HepG2 (cell line): ENCODE results near the gene PIM3. TPM values are rescaled to one million over a fixed set of nuclear protein-coding genes. Genes with fewer than 3 reads are reported as not detected.

Source experiments
- FOXK1 ChIP-seq: sonication (generic); formaldehyde crosslinking; IDR thresholded peaks from 2 replicates; pipeline ENCODE4 v1.4.0; 2020; ENCODE audit warnings: low read depth, missing genetic modification reagents, borderline replicate concordance
- LCORL ChIP-seq, 2 experiments: fragments of 450-650 bp in 1 of 2; sonication (generic) in 1 of 2; formaldehyde crosslinking in 1 of 2; IDR thresholded peaks; 2 replicates each; pipeline versions ENCODE4 v1.5.0 to v1.6.1; 2017 to 2020; ENCODE audit warnings: antibody characterized with exemption in 1 of 2, missing genetic modification reagents in 1 of 2
- MAF1 ChIP-seq: sonication (generic); formaldehyde crosslinking; IDR thresholded peaks from 2 replicates; pipeline ENCODE4 v1.5.0; 2020; ENCODE audit warnings: missing genetic modification reagents, borderline replicate concordance
- POLR2A ChIP-seq, 2 experiments: IDR thresholded peaks; 2 replicates each; pipeline ENCODE4 v1.6.1; 2011; ENCODE audit warnings: low read depth in 2 of 2, low read length in 2 of 2, mild to moderate bottlenecking in 1 of 2, moderate library complexity in 1 of 2; ENCODE audit not compliant: insufficient read depth in 1 of 2
- SIN3A ChIP-seq: IDR thresholded peaks from 2 replicates; pipeline ENCODE4 v1.6.1; 2011; ENCODE audit warnings: low read depth, mild to moderate bottlenecking, control low read depth, low read length, borderline replicate concordance
- ZBTB7B ChIP-seq: sonication (generic); formaldehyde crosslinking; IDR thresholded peaks from 2 replicates; pipeline ENCODE4 v1.4.0; 2020; ENCODE audit warnings: missing genetic modification reagents
- ZNF138 ChIP-seq: sonication (generic); formaldehyde crosslinking; IDR thresholded peaks from 2 replicates; pipeline ENCODE4 v1.5.0; 2020; ENCODE audit warnings: mild to moderate bottlenecking, low read depth, missing genetic modification reagents
- ZNF251 ChIP-seq: sonication (generic); formaldehyde crosslinking; IDR thresholded peaks from 2 replicates; pipeline ENCODE4 v1.9.0; 2021; ENCODE audit warnings: mild to moderate bottlenecking, missing genetic modification reagents
- ZNF296 ChIP-seq: sonication (generic); formaldehyde crosslinking; conservative IDR thresholded peaks from 2 replicates; pipeline ENCODE4 v1.5.0; 2020; ENCODE audit warnings: mild to moderate bottlenecking, missing genetic modification reagents
- ZNF432 ChIP-seq: sonication (generic); formaldehyde crosslinking; IDR thresholded peaks from 2 replicates; pipeline ENCODE4 v1.5.0; 2020; ENCODE audit warnings: missing genetic modification reagents, mild to moderate bottlenecking, borderline replicate concordance
- polyA plus RNA-seq, 8 experiments: library from polyadenylated mRNA; depleted of rRNA in 3 of 8; stranded (reverse) in 7 of 8; unstranded in 1 of 8; fragments of >200 nt; fragmentation: Illumina TruSeq in 4 of 8; extraction: Trizol in 4 of 8; gene quantifications; 2 replicates each; pipeline versions ENCODE4 v1.2.1 to v1.2.3, GENCODE V29; 2011 to 2016; ENCODE audit warnings: low read depth in 4 of 8, missing spikeins in 1 of 8, mixed read lengths in 1 of 8; ENCODE audit not compliant: insufficient read depth in 1 of 8
- total RNA-seq, 5 experiments: library from RNA; depleted of rRNA; stranded (reverse); fragments of >200 nt; fragmentation: Illumina TruSeq; extraction: Trizol; gene quantifications; 2 replicates each; pipeline ENCODE4 v1.2.3, GENCODE V29; 2016; ENCODE audit warnings: low read depth in 1 of 5
- TF ChIP-seq, protein P1 (sequence below): IDR thresholded peaks from 2 replicates; pipeline ENCODE4 v1.6.1; 2018; ENCODE audit warnings: missing genetic modification reagents
- TF ChIP-seq, protein P2 (sequence below): IDR thresholded peaks from 2 replicates; pipeline ENCODE4 v1.6.1; 2012; ENCODE audit warnings: low read depth, low read length, improper control_type of control experiment
- TF ChIP-seq, protein P3 (sequence below): IDR thresholded peaks from 2 replicates; pipeline ENCODE4 v1.6.1; 2016; ENCODE audit warnings: mild to moderate bottlenecking
- TF ChIP-seq, protein P4 (sequence below): sonication (generic); formaldehyde crosslinking; IDR thresholded peaks from 2 replicates; pipeline ENCODE4 v1.5.1; 2020; ENCODE audit warnings: mild to moderate bottlenecking, moderate library complexity, missing genetic modification reagents
- TF ChIP-seq, protein P5 (sequence below): sonication (generic); formaldehyde crosslinking; IDR thresholded peaks from 2 replicates; pipeline ENCODE4 v1.5.0; 2020; ENCODE audit warnings: missing genetic modification reagents

The PIM3 gene
- total and polyA plus RNA-seq, 2 of the 13 experiments (the other 11 are each of a cell fraction or from before 2014, with no cell fraction given): 21.6 to 31.2 TPM

DNA sequence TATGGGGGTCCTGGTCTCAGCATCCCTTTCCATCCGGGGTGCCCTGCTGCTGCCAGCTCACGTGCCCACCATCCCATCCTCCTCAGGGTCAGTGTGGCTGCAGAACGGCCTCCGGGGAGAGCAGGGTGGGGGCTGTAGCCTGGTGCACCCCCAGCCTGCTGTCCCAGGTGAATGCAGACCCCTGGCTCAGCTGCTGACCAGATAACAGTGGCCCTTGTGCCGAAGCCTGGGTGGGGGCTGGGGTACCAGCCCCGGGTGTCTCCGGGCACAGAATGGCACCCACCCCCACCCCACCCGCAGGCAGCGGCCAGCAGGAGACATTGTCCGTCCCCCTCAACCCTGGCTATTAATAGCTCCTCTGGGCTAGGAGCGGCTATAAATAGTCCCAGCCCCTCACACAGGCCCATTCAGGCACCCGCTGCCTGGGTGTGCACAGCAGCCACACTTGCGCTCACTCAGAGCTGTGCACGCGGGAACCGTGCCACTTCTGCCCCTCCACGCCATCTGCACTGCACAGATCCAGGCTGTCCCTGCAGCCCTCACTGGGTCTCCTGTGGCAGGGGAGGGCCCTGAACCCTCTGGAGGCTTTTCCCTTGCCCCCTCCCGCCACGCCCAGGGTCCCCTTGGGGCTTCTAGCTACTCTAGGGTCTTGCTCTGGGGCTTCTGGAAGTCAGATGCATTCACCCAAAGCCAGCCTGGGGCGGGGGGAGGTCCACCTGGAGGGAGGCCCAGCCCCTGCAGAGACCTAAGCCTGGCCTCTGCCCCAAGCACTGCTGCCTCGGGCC is 23.4 kb upstream of the PIM3 start (continued):
- TF ChIP-seq POLR2A (IDR thresholded peaks at IDR 0.05; ENCODE audit: insufficient read depth in 1 of 2, low read depth in 2 of 2, low read length in 2 of 2): 0 out of 4 replicates have a peak, but pooled peaks of 1 of the 2 experiments have one; percentile 31
- TF ChIP-seq ZNF251 (CRISPR knock-in tag): no peak
- TF ChIP-seq, protein P1, sequence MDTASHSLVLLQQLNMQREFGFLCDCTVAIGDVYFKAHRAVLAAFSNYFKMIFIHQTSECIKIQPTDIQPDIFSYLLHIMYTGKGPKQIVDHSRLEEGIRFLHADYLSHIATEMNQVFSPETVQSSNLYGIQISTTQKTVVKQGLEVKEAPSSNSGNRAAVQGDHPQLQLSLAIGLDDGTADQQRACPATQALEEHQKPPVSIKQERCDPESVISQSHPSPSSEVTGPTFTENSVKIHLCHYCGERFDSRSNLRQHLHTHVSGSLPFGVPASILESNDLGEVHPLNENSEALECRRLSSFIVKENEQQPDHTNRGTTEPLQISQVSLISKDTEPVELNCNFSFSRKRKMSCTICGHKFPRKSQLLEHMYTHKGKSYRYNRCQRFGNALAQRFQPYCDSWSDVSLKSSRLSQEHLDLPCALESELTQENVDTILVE: no peak
- no peak for TF ChIP-seq FOXK1 (CRISPR knock-in tag)
- no peak for TF ChIP-seq MAF1 (CRISPR knock-in tag)
- TF ChIP-seq SIN3A: no peak
- TF ChIP-seq, protein P2, sequence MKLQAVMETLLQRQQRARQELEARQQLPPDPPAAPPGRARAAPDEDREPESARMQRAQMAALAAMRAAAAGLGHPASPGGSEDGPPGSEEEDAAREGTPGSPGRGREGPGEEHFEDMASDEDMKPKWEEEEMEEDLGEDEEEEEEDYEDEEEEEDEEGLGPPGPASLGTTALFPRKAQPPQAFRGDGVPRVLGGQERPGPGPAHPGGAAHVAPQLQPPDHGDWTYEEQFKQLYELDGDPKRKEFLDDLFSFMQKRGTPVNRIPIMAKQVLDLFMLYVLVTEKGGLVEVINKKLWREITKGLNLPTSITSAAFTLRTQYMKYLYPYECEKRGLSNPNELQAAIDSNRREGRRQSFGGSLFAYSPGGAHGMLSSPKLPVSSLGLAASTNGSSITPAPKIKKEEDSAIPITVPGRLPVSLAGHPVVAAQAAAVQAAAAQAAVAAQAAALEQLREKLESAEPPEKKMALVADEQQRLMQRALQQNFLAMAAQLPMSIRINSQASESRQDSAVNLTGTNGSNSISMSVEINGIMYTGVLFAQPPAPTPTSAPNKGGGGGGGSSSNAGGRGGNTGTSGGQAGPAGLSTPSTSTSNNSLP: no peak
- TF ChIP-seq ZNF296 (CRISPR knock-in tag): no peak
- no peak for TF ChIP-seq ZNF138 (CRISPR knock-in tag)
- TF ChIP-seq ZNF432: no peak
- TF ChIP-seq LCORL (IDR thresholded peaks at IDR 0.05): no peak
- TF ChIP-seq LCORL (CRISPR knock-in tag; IDR thresholded peaks at IDR 0.05): no peak
- TF ChIP-seq, protein P3, sequence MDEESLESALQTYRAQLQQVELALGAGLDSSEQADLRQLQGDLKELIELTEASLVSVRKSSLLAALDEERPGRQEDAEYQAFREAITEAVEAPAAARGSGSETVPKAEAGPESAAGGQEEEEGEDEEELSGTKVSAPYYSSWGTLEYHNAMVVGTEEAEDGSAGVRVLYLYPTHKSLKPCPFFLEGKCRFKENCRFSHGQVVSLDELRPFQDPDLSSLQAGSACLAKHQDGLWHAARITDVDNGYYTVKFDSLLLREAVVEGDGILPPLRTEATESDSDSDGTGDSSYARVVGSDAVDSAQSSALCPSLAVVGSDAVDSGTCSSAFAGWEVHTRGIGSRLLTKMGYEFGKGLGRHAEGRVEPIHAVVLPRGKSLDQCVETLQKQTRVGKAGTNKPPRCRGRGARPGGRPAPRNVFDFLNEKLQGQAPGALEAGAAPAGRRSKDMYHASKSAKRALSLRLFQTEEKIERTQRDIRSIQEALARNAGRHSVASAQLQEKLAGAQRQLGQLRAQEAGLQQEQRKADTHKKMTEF: no peak
- TF ChIP-seq, protein P4, sequence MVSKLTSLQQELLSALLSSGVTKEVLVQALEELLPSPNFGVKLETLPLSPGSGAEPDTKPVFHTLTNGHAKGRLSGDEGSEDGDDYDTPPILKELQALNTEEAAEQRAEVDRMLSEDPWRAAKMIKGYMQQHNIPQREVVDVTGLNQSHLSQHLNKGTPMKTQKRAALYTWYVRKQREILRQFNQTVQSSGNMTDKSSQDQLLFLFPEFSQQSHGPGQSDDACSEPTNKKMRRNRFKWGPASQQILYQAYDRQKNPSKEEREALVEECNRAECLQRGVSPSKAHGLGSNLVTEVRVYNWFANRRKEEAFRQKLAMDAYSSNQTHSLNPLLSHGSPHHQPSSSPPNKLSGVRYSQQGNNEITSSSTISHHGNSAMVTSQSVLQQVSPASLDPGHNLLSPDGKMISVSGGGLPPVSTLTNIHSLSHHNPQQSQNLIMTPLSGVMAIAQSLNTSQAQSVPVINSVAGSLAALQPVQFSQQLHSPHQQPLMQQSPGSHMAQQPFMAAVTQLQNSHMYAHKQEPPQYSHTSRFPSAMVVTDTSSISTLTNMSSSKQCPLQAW (CRISPR knock-in tag): no peak
- no peak for TF ChIP-seq ZBTB7B (CRISPR knock-in tag)
- TF ChIP-seq, protein P5, sequence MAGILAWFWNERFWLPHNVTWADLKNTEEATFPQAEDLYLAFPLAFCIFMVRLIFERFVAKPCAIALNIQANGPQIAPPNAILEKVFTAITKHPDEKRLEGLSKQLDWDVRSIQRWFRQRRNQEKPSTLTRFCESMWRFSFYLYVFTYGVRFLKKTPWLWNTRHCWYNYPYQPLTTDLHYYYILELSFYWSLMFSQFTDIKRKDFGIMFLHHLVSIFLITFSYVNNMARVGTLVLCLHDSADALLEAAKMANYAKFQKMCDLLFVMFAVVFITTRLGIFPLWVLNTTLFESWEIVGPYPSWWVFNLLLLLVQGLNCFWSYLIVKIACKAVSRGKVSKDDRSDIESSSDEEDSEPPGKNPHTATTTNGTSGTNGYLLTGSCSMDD (CRISPR knock-in tag): no peak
